Fibroblast of the aortic adventitia (primary cell): Measurements from ENCODE around the gene RNU5D-1. TPM values are rescaled to one million over a fixed set of nuclear protein-coding genes. Genes with fewer than 3 reads are reported as not detected.
"Not testable (repeated sequence)": the region's sequence is repeated elsewhere in the genome, so short reads cannot be mapped to it uniquely, and the experiment has no call there.

Experiments used
- DNase-seq: peaks from one replicate; pipeline ENCODE4 v3.0.0-alpha.2; 2010; ENCODE audit warnings: low read depth
- H3K4me3 ChIP-seq: 2 replicates; pipeline ENCODE4 v1.5.1; 2011; ENCODE audit warnings: low read depth, mild to moderate bottlenecking, control low read depth, low read length, moderate library complexity
- total RNA-seq: library from RNA; depleted of rRNA; stranded (reverse); fragments of >200 nt; gene quantifications from 2 replicates; pipeline ENCODE4 v1.2.3, GENCODE V29; 2012; ENCODE audit warnings: low replicate concordance
- TF ChIP-seq, protein P1 (sequence below): IDR thresholded peaks from 2 replicates; pipeline ENCODE4 v1.5.1; 2011; ENCODE audit warnings: mild to moderate bottlenecking, low read length, control low read depth, inconsistent platforms; ENCODE audit not compliant: insufficient read depth

RNU5D-1 gene
- total RNA-seq, 1 donor = not detected

DNA sequence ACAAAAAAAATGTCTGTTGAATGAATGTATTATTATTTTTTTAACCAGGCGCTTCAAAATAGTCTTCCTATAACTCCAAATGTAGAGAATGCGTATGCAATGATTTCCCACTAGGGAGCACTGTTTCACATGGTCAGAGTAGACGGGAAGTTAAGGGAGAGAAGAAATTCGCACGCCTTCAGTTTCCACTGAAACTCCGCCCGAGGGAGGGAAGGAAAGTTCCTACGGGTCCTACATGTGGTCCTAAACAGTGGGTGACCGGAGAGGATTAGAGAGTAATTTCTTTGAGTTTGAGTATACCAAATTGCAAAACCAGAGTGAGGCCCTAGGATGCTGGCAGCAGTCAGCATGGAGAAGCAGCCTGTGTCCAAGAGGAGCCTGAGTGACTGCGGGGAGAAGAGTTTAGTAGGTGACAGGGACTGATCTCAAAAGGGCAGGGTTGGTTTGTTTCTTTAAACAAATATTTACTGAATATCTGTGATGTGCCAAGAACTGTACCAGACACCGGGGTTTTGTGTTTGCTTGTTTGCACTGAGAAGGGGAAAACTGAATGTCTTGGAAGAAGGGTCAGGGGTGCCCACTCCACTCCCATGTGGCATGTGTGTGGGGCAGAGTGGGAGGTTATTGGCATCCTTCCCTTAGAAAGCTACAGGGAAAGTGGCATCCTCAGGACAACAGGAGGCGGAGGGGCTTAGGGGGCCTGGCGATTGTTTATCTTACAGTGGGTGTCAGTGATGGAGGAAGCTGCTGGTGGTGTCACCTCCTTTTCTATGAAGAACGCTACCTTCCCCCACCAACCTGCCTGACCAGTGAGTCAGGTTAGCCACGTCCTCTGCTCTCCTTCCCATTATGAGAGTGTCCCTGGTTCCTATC is 22.8 kb downstream of the RNU5D-1 start:
- TF ChIP-seq, protein P1, sequence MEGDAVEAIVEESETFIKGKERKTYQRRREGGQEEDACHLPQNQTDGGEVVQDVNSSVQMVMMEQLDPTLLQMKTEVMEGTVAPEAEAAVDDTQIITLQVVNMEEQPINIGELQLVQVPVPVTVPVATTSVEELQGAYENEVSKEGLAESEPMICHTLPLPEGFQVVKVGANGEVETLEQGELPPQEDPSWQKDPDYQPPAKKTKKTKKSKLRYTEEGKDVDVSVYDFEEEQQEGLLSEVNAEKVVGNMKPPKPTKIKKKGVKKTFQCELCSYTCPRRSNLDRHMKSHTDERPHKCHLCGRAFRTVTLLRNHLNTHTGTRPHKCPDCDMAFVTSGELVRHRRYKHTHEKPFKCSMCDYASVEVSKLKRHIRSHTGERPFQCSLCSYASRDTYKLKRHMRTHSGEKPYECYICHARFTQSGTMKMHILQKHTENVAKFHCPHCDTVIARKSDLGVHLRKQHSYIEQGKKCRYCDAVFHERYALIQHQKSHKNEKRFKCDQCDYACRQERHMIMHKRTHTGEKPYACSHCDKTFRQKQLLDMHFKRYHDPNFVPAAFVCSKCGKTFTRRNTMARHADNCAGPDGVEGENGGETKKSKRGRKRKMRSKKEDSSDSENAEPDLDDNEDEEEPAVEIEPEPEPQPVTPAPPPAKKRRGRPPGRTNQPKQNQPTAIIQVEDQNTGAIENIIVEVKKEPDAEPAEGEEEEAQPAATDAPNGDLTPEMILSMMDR = peak; percentile 68
- no peak overlapping the region for H3K4me3 ChIP-seq
- DNase-seq = peak; percentile 82

DNA sequence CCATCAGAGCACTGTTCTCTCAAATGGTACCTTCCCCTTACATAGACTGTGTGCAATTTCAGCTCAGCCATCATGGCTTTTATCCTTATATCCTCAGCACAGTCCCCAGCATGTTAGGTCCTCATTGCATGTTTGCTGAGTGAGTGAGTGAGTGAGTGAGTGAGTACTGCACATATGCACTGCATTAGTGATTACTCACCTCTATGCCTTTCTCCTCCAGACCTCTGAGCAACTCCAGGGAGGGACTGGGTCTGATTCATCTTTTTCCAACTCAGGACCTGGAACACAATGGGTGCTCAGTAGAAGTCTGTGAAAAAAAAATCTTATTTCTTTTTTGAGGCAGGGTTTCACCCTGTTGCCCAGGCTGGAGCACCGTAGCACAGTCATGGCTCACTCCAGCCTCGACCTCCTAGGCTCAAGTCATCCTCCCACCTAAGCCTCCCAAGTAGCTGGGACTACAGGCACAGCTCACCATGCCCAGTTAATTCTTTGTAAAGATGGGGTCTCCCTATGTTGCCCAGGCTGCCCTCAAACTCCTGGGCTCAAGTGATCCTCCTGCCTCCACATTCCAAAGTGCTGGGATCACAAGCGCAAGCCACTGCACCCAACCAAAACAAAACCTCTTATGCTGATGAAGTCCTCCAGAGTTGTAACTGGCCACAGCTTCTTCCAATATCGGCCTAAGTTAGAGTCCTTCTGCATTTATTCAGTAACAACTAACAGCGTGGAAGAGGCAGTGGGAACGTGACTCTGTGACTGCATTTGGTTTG is 23.7 kb downstream of the RNU5D-1 start:
- peak; percentile 91 for DNase-seq
- TF ChIP-seq, protein P1 = no peak
- no peak overlapping the region for H3K4me3 ChIP-seq

- TF ChIP-seq, protein P1 = no peak
- no peak overlapping the region for H3K4me3 ChIP-seq
- no peak for DNase-seq
These were observed 25.0 kb downstream of the RNU5D-1 start for GRCh38 chr1:44705938-44706337.

DNA sequence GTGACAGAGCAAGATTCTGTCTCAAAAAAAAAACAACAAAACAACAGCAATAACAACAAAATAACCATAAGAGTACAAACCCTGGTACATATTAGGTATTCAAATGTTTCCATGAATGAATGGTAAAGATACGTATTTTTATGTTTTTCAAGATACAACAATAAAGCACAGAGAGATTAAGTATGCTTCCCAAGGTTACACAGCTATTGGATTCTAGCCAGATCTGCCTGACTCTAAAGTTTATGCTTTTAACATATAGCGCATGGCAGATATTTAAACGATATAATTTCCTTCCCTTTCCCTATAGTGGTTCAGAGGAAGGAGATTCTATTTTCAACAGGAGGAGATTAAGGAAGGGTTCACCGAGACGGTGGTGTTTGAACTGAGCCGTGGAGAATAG is 25.5 kb downstream of the RNU5D-1 start:
- TF ChIP-seq, protein P1 = no peak
- no peak for DNase-seq
- H3K4me3 ChIP-seq = no peak overlapping the region

- TF ChIP-seq, protein P1 = no peak
- no peak overlapping the region for H3K4me3 ChIP-seq
- no peak for DNase-seq
These were observed 29.8 kb downstream of the RNU5D-1 start for GRCh38 chr1:44701141-44701573.

- no peak for DNase-seq
- H3K4me3 ChIP-seq = no peak overlapping the region
- TF ChIP-seq, protein P1 = no peak
These were observed 30.4 kb downstream of the RNU5D-1 start for GRCh38 chr1:44700573-44700972.

DNA sequence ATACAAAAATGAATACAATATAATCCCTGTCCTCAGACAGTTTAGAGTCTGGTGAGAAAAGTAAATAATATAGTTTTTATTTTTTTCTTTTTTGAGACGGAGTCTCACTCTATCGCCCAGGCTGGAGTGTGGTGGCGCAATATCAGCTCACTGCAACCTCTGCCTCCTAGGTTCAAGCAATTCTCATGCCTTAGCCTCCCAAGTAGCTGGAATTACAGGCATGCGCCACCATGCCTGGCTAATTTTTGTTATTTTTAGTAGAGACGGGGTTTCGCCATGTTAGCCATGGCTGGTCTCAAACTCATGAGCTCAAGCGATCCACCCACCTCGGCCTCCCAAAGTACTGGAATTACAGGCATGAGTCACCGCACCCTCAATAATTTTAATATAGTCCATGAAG is 31.6 kb downstream of the RNU5D-1 start:
- H3K4me3 ChIP-seq, DNase-seq: not testable (repeated sequence)
